NK-92 (cell line): ENCODE results near the gene GARIN5B.

Experiments
- DNase-seq: peaks from one replicate; lab custom pipeline; 2025; ENCODE audit not compliant: unreplicated experiment; lab: John Stamatoyannopoulos, UW

GARIN5B gene

DNA sequence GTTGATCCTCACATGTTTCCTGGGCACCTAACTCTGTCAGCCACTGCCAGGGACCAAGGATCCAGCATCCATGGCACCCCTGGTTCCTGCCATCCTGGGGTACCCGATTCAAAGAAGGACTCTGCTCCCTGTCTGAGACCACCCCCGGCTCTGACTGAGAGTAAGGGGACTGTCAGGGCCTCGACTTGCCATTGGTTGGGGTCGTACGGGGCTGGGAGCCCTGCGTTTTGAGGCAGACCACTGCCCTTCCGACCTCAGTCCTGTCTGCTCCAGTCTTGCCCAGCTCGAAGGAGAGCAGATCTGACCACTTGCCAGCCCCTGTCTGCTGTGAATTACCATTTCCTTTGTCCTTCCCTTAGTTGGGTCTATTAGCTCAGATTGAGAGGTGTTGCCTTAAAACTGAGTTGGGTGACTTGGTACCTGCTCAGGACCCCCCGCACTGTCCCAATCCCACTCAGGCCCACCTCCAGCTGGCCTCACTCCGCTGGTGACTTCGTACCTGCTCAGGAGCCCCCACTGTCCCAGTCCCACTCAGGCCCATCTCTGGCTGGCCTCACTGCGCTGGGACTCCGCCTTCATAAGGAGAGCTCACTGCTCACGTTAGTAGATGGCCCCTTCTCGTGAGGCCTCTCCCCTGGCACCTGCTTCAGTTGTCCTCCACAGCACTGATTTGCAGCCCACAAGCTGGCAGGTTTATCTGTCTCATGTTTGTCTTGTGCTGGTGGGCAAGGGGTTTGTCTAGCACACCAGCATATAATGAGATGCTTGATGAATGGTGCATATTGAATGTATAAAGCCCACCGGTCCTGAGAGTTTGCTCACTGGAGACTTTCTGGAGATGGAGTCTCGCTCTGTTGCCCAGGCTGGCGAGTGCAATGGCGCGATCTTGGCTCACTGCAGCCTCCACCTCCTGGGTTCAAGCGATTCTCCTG, 26.6 kb upstream of the GARIN5B start:
- no peak for DNase-seq

DNA sequence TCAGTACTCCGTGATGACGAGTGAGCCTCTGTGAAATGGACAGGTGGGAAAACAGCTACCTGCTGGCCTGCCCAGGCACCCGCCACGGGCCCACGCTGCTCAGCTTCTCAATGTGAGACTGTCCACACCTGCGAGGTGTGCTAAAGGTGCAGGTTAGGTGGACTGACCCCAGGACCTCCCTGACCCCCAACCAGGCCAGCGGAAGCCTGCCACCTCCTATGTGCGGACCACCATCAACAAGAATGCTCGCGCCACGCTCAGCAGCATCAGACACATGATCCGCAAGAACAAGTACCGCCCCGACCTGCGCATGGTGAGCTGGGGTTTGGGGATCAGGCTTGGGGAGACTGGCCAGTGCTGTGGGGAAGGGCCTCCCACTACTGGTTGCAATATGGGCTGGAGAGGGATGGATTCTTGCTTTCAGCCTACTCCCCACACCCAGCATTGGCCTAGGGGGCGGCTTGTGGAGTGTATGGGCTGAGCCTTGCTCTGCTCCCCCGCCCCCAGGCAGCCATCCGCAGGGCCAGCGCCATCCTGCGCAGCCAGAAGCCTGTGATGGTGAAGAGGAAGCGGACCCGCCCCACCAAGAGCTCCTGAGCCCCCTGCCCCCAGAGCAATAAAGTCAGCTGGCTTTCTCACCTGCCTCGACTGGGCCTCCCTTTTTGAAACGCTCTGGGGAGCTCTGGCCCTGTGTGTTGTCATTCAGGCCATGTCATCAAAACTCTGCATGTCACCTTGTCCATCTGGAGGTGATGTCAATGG, 24.9 kb upstream of the GARIN5B start:
- DNase-seq = no peak

DNA sequence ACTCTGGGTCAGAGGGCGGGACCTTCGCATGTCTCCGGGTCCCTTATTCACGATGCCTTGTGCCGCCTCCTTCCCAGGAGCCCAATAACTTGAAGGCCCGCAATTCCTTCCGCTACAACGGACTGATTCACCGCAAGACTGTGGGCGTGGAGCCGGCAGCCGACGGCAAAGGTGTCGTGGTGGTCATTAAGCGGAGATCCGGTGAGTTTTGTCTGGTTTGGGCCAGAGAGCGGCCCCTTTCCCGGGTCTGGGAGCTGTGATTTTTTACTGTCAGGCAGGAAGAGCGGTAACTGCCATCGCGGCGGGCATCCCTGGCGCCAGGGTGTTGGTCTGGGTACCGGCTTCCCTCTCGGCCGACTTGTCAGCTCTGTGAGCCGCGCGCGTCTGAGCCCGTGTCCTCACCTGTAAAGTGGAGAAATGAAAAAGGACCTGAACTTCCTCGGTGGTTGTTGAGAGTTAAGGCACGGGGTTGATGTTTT, 23.5 kb upstream of the GARIN5B start:
- no peak for DNase-seq

DNA sequence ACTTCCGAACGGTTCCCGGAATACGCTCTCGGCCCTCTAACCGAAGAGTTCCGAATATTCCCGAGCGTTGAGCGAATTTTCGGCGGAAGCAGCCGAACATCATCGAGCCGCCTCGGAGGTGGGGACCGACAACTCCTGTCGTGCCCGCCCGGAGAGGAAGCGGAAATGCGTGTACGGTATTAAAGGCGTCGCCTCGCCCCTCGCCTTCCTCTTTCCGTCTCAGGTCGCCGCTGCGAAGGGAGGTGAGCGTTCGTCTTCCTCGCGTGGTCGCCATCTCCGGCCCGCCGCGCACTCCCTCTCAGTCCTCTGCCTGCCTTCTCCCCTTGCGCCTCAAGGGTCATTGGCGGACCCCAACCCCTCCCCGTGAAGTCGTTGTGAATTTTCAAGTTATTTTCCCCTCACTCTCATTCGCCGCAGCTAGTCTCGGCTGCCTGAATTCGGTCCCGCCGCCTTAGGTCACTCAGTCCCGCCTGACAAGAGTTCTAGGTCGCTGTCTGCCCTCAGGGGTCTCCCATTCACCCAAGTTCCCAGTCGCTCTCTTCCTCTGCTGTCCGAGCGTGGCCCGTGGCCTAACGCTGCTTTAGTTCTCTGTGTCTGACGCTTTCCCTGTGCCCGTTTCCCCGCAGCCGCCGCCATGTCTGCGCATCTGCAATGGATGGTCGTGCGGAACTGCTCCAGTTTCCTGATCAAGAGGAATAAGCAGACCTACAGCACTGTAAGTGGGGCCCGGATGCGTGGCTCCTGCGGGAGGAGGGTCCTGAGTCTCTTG, 22.8 kb upstream of the GARIN5B start, which contains the start of gene RPL28:
Gene RPL28 (plus strand): TSS at position 209 of the 769 bp plus-strand sequence. CDS start 426 bp downstream, at position 635.
- peak; percentile 89 for DNase-seq

DNA sequence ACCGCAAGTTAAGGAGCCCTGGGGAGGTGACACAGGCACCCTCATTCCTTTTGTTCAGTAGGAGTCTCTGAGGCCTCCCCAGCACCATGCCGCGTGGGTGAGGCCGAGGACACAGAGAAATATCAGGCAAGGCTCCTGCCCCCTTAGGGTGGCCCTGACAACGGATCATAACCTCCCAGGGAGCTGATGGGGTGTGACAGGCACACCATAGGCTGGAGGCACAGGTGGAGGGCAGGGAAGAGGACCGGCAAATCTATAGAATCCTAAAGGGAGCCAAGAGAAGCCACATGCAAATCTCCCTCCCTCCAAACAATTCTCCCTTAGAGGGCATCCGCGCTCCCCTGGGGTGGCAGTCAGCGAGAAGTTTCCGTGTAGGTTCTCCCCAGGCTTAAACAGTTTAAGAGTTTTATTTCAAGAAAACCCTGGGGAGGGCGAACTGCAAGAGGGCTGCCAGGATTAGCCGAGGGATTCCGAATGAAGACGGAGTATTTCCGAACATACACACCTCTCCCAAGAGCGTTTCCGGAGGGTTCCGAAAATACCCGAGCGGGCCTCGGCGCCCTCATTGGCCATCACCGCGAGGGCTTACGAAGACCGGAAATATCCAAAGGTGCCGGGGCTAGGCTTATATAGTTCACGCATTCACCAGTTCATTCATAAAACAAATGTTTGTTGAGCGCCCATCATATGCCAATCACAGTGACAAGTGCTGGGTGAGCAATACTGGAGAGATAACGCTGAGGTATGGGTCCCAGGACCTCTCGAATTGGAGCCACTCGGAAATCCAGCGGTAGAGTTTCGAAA, 22.1 kb upstream of the GARIN5B start:
- peak; percentile 65 for DNase-seq

DNA sequence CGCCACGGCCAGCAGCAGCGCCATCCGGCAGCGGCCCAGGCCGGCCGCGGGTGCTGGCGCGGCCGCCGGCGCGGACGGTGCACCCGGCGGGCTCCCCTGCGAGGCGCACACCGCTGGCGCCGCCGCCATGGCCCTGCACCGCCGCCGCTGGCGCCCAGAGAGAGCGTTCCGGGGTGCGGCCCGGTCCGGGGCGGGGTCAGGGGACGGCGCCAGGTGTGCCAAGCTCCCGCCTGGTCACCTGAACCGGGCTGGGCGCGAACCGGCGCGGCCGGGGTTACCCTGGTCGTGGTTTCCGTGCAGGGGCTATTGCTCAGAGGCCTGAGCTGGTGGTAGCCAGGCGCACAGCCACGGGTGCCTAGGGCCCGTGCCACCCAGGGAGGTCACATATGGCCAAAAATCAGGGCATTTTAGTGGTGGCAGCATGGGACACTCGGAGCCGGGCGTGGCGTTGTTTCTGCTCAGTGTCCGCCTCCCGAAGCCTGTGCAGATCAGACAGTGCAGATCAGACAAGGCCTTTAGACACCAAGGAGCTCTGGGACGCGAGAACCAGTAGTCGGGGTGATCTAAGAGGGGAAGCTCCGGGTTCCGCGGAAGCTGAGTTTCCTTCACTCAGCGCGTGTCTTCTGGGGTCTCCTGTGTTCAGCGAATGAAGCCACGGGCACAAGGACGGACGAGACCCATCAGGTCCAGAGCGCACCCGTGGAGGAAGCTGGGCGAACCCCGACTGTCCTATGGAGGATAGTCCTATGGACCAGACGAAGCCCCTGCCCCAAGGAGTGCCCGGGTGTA, 21.3 kb upstream of the GARIN5B start, which contains the start of gene TMEM238:
Gene TMEM238 (minus strand): TSS at position 162 of the 789 bp plus-strand sequence. CDS start 33 bp downstream, at position 129.
- DNase-seq = no peak

DNA sequence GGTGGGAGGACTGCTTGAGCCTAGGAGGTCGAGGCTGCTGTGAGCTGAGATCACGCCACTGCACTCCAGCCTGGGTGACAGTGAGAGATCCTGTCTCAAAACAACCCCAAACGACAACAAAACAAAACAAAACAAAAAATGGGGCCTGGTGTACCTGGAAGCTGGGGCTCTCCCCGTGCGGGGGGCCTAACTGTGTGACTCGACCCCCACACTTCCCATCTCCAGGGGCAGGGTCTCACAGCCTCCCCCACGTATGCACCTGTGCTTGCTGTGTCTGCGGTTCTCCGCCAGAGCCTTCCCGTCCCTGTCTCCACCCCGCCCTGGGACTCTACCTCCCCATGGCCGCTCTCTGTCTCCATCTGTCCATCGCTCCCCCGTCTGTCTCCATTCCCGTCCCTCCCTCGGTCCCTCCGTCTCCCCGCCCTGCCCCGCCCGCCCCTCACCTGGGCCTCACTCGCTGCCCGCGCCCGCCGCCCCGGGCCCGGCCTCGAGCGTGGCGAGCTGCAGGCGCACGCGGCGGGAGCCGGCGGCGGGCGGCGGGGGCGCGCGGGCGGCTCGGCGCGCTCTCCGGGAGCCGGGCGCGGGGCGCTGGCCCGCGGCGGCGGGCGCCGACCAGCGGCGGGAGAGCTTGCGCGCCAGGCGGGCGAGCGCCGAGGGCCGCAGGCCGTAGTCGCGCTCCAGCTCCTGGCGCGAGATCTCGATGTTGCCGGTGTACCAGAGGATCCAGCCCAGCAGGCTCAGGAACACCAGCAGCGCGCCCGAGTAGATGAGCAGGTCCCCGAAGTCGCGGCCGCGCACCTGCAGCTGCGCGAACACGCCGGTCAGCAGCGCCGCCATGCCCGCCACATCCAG, 20.4 kb upstream of the GARIN5B start:
- no peak for DNase-seq

DNA sequence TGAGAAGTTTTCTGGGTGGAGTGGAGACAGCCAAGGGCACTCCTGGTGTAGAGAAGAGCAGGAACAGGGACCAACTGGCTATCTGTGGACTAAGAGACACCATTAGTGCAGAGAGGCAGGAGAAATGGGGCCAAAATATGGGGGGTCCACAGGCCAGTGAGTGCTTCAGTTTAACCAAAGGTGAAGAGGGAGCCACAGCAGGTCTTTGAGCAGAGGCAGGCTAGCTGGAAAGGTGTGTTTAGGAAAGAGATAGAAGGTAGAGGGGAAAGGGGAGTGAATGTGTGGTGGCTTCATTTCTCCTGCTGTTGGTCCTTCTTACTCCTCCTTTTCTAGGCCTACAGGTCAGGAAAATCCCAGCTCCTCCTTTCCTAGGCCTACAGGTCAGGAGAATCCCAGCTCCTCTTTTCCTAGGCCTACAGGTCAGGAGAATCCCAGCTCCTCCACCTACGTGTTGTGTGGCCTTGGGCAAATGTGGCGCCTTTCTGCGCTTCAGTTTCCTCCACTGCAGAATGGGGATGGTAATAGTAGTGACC, 19.5 kb upstream of the GARIN5B start:
- no peak for DNase-seq

DNA sequence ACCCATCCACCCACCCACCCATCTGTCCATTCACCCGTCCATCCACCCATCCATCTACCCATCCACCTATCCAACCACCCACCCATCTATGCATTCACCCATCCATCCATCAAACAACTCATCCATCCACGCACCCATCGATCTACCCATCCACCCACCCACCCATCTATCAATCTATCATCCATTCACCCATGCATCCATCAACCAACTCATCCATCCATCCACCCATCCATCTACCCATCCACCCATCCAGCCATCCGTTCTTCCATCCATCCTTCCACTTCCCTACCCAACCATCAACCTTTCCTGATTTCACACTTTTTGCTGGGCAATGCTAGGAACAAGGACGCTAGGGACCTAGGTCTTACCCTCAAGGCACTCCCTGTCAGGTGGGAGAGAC, 19.0 kb upstream of the GARIN5B start:
- no peak for DNase-seq

DNA sequence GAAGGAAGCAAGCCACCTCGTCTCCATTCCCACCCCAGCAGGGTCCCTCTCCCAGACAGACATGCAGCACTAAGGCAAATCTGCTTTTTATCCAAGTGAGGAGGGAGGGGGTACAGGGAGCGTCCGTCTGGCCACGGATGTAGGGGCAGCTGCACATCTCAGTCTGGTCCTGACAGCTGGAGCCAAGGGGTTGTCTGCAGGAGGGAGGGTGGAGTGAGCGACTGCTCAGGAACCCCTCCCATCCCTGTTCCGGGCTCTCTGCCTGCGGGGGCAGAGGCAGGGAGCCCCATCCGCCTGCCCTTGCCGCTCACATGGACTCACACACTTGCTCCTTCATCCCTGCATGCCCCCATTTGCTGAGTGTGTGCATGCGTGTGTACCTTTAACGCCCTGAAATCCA, 16.1 kb upstream of the GARIN5B start:
- no peak for DNase-seq

DNA sequence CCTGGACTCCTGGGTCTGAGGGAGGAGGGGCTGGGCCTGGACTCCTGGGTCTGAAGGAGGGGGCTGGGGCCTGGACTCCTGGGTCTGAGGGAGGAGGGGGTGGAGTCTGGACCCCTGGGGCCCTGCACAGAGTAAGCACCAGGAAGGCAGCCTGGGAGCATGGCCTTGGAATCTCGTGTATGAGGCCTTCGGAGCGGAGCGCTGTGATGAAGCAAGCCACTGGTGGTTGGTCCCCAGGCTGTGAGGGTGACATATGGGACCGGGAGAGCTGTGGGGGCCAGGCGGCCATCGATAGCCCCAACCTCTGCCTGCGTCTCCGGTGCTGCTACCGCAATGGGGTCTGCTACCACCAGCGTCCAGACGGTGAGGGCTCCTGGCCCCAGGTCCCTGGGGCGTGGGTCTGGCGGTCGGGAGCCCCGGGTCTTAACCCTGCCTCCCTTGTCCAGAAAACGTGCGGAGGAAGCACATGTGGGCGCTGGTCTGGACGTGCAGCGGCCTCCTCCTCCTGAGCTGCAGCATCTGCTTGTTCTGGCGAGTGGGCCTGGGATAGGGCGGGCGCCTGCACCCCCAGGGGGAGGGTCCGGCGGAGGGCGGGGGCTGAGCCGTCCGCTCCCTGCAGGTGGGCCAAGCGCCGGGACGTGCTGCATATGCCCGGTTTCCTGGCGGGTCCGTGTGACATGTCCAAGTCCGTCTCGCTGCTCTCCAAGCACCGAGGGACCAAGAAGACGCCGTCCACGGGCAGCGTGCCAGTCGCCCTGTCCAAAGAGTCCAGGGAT, 14.5 kb upstream of the GARIN5B start:
- no peak for DNase-seq

DNA sequence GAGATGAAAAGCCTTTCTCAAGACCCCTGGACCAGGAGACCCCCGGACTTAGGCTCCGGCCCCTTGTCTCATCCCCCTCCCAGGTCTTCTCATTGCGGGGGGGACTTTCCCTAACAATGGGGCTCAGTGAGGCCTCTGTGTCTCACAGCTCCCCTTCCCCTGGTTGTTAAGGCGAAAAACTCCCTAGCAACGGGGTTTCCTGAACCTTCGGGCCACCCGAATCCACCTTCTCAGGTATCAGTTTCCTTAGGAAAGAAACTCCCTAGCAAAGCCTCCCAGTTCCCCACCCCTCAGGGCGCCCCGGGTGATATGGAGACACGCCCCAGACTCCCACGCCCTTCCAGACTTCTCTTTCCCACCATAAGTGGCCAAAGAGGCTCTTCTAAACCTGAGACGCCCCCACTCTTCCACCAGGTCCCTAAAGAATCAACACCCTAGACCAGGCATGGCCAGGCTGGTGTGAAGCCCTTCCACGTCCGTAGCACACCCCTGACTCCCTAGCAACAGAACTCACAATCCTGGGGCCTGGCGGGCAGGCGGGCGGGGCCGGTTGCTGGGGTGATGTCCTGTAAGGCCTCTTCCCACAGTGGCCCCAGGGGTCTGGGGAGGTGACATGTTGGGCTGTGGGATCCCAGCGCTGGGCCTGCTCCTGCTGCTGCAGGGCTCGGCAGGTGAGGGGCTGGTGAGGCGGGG, 13.3 kb upstream of the GARIN5B start, which contains the start of gene TMEM190:
Gene TMEM190 (plus strand): TSS at position 586 of the 693 bp plus-strand sequence. CDS start 28 bp downstream, at position 614.
- DNase-seq = no peak

DNA sequence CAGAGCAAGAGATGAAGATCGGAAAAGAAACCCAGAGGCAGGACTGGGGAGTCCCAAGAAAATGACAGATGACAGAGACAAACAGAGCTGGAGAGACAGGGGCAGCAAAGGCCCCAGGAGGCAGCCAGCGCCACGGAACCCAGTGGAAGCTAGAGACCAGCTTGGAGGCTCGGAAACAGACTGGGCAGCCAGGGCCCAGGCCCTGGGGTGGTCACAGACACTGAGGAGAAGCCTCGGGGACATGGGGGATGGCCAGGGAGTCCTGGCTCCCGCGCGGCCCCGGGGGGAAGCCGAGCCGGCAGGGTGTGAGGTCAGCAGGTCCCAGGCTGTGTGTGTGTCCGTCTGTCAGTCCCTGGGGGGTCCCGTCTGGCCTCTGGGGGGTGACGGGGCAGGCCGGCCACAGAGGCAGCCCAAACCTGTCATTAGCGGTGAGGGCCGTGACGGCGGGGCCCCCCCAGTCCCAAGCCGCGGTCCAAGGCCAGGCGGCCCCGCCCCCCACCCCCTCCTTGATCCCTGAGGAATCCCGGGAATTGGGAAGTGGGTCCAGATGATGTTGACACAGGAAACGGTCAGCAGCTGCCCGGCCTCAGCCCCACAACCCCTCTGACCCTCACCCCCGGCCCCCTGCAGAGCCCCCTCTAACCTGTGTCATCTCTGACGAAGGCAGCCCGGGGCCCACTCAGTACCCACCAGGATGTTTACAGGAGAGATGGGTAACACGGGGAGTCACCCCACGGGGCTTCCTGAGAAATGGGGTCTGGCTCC, 11.1 kb upstream of the GARIN5B start:
- DNase-seq = no peak

DNA sequence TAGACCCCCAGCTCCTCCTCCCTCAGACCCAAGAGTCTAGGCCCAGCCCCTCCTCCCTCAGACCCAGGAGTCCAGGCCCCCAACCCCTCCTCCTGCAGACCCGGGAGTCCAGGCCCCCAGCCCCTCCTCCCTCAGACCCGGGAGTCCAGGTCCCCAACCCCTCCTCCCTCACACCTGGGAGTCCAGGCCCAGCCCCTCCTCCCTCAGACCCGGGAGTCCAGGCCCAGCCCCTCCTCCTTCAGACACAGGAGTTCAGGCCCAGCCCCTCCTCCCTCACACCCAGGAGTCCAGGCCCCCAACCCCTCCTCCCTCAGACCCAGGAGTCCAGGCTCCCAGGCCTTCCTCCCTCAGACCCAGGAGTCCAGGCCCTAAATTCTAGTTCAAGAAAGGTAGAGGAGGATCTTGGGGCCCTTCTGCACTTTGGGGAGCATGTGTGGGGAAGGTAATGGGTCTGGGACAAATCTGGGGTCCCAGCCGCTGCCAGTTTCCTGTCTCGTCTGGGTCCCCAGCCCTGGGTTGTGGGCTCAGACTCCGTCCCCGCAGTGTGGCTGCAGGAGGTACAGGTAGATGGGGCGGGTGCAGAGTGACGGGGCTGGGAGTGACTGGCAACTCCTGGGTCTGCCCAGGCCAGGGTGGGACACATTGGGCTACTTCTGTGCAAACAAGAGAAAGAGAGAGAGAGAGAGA, 10.4 kb upstream of the GARIN5B start:
- no peak for DNase-seq

DNA sequence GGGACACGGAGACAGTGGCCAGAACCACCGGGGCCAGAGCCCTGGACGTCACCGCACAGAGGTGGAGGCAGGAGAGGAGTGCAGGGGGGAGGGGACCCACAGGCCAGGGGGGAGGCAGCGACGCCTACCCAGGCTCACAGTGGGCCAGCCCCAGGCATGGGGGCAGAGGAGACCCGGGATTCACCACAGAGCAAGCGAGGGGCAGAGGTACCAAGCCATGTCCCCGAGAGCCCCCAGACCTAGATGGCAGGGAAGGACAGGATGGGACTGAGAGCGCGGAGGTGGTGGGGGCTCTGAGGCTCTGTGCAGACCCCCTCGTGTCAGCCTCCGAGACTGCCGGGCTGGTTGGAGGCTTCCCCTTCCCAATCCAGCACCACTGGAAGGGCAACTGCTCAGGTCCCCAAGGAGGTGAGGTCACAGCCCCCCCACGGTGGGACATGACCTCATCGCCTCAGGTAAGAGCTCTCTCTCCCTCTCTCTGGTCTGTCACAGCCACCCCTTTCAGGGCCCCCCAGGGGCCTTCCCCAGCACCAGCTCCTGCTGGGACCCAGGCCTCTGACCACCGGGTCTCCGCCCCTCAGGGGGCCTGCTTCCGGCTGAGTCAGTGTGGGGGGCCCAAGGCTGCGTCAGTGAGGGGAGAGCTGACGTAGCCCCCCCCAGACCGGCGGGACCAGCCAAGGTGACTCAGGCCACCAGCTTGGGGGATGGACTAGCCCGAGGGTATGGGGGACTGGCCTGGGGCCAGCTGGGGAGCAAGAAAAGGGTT, 9.4 kb upstream of the GARIN5B start:
- no peak for DNase-seq
